B cell (primary cell): Measurements from ENCODE around the gene TLR9.

ENCODE experiments used
- CTCF ChIP-seq: fragments of 200-600 bp; IDR thresholded peaks from one replicate; pipeline ENCODE4 v1.8.0; 2022; ENCODE audit warnings: antibody characterized with exemption, mild to moderate bottlenecking
- EZH2 ChIP-seq: IDR thresholded peaks from 2 replicates; pipeline ENCODE4 v1.6.1; 2012; ENCODE audit warnings: borderline replicate concordance, low read depth, mild to moderate bottlenecking, moderate library complexity, low read length; ENCODE audit not compliant: insufficient read depth, poor library complexity, severe bottlenecking

- TF ChIP-seq CTCF (no peak), EZH2 (no peak)
These were observed 43.2 kb downstream of the TLR9 start for GRCh38 chr3:52182196-52182595.
